GM19372 (cell line): ENCODE data around the gene MSMB.

Experiments
- ATAC-seq: cut with Tn5 transposase; IDR thresholded peaks from one replicate; pipeline ENCODE4 v1.9.1; 2021; ENCODE audit warnings: mild to moderate bottlenecking, low read depth, moderate library complexity; ENCODE audit not compliant: unreplicated experiment

Gene MSMB

DNA sequence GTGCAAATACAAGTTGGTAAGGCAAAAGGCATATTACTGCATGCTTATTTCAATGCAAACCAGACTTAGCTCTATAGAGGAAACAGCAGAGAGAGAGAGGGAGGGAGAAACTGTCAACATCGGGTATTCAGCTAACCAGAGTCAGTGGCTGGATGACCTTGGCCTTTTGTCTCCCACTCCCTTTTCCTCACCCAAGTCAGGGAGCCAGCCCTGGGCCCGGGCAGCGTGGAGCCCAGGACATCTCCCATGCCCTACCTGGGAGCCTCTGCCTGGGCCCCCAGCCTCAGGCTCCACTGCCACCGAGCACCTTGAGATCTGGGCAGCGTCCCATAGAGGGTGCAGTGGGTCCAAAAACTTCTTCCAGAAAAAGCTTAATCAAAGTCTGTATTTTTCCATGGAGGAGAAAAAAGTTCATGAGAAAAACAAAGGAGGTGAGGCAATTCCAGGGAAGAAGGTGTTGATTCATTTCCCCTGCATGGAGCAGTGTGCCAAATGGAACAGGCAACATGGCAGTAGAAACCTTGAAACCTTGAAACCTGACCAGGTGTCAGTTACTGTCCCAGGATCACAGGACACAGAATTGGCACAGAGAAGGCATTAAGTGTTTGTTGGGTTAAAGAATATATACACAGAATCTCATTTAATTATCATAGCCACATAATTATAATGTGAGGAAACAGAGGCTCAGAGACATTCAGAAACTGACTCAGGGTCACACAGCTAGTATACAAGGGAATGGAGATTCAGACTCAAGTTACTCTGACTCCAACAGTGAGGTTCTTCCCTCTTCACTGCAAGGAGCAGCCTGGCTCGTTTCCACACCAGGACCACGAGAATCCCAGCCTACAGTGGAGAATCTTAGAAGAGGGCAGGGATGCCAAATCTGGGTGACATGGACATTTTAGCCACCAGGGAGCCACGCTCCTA, 9.9 kb downstream of the MSMB start:
- no peak for ATAC-seq

GRCh38 chr10:46033602-46034011, 12.5 kb downstream of the MSMB start:
- ATAC-seq, result no peak

DNA sequence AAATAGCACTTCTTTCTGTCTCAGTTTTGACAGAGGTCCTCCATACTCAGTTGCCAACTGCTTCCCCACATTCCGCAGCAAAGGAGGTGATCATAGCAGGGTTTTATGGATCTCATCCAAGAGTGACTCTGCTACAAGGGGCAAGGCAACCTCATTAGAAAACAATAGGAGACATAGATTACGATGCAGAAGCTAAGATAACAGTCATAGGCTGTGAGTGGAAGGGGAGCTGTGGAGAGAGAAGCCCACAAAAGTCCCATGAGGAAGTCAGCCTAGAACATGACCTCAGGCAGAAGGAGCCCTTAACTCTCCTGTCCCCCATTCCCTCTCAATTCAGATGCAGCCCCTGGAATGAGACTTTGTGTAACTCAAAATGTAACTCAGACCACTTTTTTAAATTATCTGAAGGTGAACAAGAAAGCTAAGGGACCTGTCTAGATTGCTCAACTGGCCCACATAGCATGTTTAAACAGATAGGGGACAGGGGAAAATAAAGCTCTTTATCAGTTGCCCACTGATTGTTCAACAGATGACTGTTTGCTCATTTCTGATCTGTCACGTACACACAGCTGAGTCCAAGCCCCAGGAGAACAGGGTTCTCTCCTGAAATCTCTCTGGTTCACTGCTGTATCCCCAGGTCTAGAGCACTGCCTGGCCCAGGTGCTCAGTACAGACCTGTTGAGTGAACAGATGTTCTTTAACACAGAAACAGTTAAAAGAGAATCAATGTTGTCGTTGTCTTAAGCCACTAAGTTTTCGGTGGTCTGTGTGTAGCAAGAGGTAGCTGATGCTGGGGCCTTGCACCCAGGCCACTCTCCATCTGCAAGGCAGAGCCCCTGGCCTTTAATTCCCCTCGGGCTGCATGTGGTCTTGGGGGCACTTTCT, 14.2 kb downstream of the MSMB start:
- no peak for ATAC-seq

GRCh38 chr10:46030091-46030937, 15.8 kb downstream of the MSMB start, which contains the start of gene NCOA4:
TSS of gene NCOA4 (minus strand) at chr10:46030623. CDS start at chr10:46016680, 13,943 bp downstream.
- peak; percentile 94 for ATAC-seq

DNA sequence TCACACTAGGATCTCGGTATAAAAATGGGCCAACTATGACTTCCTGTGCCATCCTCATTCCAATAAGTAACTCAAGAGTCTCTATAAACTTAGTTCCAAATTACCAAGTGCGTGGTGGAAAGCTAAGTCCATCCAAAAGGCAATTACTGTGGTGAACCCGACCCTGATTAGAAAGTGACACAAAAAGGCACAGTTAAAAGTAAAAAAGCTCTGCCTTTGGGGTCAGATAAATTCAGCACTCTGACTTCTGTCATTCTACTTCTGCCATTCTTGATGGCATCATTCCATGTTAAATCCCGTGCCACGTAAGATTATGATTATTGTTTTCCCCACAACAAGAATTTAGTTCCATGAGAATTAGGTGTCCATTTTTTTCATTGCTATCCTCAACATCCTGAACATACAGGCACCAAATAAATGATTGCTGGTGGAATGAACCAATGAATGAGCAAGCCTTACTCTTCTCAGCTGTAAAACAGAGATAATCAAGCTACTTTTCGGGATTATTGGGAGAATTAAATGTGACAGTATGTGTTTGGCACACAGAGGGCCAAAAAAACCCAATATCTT, 16.5 kb downstream of the MSMB start:
- no peak for ATAC-seq

- no peak for ATAC-seq
These were observed 17.2 kb downstream of the MSMB start for GRCh38 chr10:46028584-46029460.

- no peak for ATAC-seq
These were observed 20.0 kb downstream of the MSMB start for GRCh38 chr10:46026106-46026505.

DNA sequence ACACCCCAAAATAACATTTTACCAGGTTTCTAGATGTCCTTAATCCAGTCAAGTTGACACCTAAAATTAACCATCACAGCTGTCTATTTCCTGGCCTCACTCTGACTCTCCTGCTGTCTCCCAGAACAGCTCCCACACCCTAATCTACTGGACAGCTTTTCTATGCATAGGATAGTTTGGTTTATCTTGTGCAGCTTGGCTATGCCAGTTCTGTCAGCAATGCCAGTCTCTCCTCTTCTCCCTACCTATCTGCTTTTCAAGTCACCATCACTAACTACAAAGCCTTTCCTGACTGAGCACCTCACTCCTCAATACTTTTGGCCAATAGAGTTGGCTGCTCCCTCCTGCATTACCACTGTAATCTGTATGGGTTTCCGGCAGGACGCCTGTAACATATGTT, 20.7 kb downstream of the MSMB start:
- no peak for ATAC-seq

DNA sequence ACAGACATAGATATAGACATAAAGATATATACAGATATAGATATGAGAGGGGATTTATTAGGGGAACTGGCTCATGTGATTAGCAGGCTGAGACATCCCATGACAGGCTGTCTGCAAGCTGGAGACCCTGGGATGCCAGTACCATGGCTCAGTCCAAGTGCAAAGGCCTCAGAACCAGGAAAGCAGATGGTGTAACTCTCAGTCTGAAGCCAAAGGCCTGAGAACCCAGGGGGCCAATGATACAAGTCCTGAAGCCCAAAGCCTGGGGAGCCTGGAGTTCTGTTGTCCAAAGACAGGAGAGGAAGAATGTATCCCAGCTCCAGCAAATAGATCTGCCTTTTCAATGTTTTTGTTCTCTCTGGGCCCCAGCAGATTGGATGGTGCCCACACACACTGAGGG, 21.1 kb downstream of the MSMB start:
- ATAC-seq, result no peak

GRCh38 chr10:46022978-46023702, 22.9 kb downstream of the MSMB start:
- peak; percentile 85 for ATAC-seq

GRCh38 chr10:46020344-46020657, 25.8 kb downstream of the MSMB start:
- no peak for ATAC-seq

DNA sequence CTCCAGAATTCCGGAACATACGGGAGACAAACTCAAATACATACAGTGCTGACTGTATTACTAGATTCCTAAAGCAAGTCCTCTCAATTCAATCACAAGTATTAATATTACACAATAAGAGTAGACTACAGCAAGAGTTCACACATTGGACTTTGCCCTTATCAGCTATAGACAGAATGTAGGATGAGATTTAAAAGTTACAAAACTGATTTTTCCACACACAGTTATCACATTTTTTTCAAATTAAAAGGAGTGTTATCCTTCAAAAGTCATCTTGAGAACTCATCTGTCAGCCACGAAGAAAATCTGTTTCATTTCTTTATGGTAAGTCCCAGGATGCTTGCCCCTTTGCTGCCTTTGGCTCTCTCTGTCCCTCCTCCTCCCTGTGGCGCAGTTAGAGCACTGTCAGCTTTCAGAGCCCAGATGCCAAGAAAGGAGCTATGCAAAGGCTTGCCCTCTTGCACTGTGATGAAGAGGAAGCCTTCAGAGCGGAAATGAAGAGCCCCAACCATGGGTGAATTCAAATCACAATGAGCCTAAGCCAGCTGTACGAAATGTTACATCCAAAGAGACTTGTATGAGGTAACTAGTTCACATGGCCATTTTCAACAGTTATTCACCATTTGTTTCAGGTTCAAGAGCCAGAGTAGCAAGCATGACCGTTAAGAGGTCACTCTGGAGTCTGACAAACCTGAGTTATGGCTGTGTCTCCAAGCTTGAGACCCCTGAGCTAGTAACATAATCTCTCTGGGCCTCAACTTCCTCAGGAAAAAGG, 26.3 kb downstream of the MSMB start:
- ATAC-seq, result no peak

DNA sequence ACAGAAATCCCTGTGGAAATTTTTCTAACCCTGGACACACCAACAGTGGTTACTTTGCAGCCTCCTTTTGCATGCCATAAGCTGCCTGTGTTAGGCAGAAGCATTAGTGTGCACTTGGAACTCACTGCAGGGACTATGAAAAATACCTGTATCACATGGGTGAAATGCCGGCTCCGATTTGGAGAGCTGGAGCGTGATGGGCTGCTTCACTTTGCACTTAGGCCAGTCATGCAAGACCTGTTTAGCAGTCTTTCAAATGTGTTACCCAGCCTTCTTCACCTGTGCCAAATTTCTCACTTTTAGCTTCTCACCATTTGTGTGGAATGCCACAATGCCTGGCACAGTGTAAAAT, 26.9 kb downstream of the MSMB start:
- no peak for ATAC-seq

- no peak for ATAC-seq
These were observed 27.5 kb downstream of the MSMB start for GRCh38 chr10:46018453-46019176.

DNA sequence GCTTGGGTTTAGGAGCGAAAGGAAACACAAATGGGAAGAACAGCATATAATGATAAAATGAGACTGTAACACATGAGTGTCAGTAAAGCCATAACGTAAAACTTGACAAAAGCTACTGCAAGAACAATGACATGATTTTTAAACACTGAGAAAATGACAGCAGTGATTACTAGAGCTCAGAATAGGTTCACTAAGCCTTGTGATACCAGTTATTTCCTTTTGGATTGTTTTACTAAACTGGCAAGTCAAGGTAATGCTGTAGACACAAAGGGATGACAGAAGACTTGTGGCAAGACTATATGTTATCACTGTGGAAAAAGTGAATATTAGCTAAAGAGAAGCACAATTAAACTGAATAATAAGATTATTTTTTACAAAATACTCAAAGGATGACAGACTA, 28.3 kb downstream of the MSMB start:
- ATAC-seq, result no peak

DNA sequence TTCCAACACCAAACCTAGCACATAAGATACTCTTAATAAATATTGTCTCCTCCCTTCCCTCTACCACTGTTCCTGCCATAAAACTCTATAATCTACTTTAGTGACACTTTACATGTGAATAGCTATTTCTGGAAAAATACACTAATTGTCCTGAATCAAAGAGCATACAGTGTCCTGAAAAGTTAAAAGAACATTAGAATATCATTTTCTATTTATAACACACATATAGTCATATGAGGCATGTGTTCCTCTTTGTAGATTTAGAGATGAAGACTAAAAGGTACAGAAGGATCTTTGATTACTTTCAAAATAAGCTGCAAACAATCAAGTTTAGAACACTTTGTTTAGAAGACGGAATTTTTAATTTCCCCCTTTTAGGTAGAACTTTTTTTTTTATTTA, 29.3 kb downstream of the MSMB start:
- ATAC-seq, result no peak

DNA sequence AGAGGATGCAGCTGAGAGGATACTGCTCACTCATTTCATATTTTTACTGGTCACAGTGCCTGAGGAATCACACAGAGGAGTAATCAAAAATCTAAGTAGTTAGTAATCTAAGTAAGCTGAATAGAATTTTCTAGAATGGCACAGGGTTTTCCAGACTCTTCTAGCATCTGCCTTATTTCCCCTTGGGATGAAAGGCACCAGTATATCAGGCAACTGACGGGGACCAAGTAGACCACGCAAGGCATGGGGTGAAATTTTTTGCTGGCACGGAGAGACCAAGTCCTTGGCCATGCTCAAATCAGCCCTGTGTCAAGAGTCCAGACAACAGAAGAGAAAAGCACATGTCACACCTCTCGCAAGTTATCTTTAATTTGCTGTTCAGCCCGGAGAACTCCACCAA, 29.9 kb downstream of the MSMB start:
- no peak for ATAC-seq
